BE2C (cell line): ENCODE data around the gene TGFBRAP1.

ENCODE experiments used
- DNase-seq: peaks from one replicate; pipeline ENCODE4 v3.0.0-alpha.2; 2020
- H3K27me3 ChIP-seq: fragments of 250-450 bp; sonication (Bioruptor Pico); 2 replicates; pipeline ENCODE4 v1.5.1; 2020; ENCODE audit warnings: mild to moderate bottlenecking
- H3K36me3 ChIP-seq: fragments of 250-450 bp; sonication (Bioruptor Pico); 2 replicates; pipeline ENCODE4 v1.5.1; 2020; ENCODE audit warnings: mild to moderate bottlenecking
- H3K4me1 ChIP-seq: fragments of 250-450 bp; sonication (Bioruptor Pico); 2 replicates; pipeline ENCODE4 v1.5.1; 2020
- H3K4me3 ChIP-seq: 2 replicates; pipeline ENCODE4 v1.5.1; 2011; ENCODE audit warnings: low read depth, low read length
- H3K9me3 ChIP-seq: fragments of 250-450 bp; sonication (Bioruptor Pico); 2 replicates; pipeline ENCODE4 v1.5.1; 2020
- CTCF ChIP-seq: IDR thresholded peaks from 2 replicates; pipeline ENCODE4 v1.5.1; 2012; ENCODE audit warnings: mild to moderate bottlenecking, low read depth, low read length

TGFBRAP1 gene

DNA sequence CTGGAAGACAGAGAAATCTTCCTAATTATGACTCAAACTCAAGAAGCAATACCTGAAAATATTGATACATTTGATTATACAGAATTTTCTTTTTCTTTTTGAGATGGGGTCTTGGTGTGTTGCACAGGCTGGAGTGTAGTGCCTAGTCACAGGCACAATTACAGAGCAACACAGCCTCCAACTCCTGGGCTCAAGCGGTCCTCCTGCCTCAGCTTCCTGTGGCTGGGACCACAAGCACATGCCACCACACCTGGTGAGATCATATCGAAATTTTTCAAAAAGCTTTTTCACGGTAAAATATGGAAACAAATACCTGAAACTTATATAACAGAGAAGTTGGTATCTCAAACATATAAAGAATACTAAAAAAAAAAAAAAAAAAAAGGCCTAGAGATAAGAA lies 27.9 kb downstream of the TGFBRAP1 start:
- no peak for DNase-seq
- no peaks in the 10 kb centered on the region for H3K36me3 ChIP-seq
- no peak for TF ChIP-seq CTCF
- no peaks in the 10 kb centered on the region for H3K27me3 ChIP-seq
- H3K4me3 ChIP-seq, result no peak overlapping the region
- H3K4me1 ChIP-seq, result no peaks in the 10 kb centered on the region
- H3K9me3 ChIP-seq, result no peaks in the 10 kb centered on the region

- Histone ChIP-seq H3K27me3 (no peaks in the 10 kb centered on the region), H3K4me3 (no peak overlapping the region), H3K4me1 (no peaks in the 10 kb centered on the region), H3K36me3 (no peaks in the 10 kb centered on the region), H3K9me3 (no peaks in the 10 kb centered on the region)
- no peak for TF ChIP-seq CTCF
- DNase-seq, result no peak
These were observed 30.2 kb downstream of the TGFBRAP1 start for GRCh38 chr2:105299290-105299689.

DNA sequence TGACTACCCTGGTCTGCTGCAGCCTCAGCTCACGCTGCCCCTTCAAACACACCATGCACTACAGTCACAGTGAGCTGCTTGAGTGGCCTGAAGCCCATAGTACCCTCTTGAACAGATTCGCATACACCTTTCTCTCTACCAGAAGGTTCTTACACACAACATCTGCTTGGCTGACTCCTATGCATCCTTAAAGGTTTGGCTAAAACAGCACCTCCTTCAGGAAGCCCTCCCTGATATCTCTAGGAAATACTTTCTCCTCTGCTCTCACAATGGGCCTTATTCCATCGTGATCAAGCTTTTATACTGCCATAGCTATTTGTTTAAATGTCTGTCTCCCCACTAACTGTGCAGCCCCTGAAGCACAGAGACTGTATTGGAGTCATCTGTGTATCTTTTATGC lies 31.5 kb downstream of the TGFBRAP1 start:
- no peaks in the 10 kb centered on the region for H3K36me3 ChIP-seq
- no peaks in the 10 kb centered on the region for H3K27me3 ChIP-seq
- no peak for DNase-seq
- no peak for TF ChIP-seq CTCF
- H3K4me1 ChIP-seq, result no peaks in the 10 kb centered on the region
- no peaks in the 10 kb centered on the region for H3K9me3 ChIP-seq
- H3K4me3 ChIP-seq, result no peak overlapping the region

GRCh38 chr2:105297216-105297615 lies 32.3 kb downstream of the TGFBRAP1 start:
- TF ChIP-seq CTCF, result no peak
- H3K36me3 ChIP-seq, result no peaks in the 10 kb centered on the region

DNA sequence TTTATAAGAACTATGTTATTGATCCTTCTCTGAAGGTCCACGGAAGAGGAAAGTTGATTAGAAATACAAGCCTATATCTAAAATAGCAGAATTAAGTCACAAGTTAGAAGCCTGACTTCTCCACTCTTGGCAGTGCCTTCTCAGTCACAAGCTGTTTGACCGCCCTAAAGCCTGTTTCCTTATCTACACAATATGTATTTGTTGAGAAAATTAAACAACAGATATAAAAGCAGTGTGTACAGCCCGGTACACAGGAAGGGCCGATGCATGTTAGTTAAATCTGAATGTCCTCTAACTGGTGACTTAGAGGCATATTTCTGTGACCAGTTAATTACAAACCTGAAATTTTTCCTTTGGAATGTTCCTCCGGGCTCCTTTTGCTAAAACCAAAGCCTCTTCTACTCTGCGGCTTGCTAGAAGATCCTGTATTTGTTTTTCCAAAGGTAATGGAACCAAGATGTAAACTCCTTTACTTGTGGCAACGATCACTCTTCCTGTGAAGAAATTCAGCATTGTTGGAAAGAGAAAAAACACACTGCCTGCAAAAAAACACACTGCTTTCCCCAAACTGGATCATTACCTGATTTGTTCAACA lies 33.4 kb downstream of the TGFBRAP1 start:
- no peaks in the 10 kb centered on the region for H3K9me3 ChIP-seq
- H3K27me3 ChIP-seq, result no peaks in the 10 kb centered on the region
- H3K4me1 ChIP-seq, result no peaks in the 10 kb centered on the region
- no peak for TF ChIP-seq CTCF
- H3K36me3 ChIP-seq, result peaks cover 2% of the 10 kb centered on the region; the same call in 1 of the 2 replicates
- H3K4me3 ChIP-seq, result no peak overlapping the region
- no peak for DNase-seq

More at GRCh38 chr2:105297216-105297615, 32.3 kb downstream of the TGFBRAP1 start:
- no peaks in the 10 kb centered on the region for H3K9me3 ChIP-seq
- no peak overlapping the region for H3K4me3 ChIP-seq
- no peaks in the 10 kb centered on the region for H3K4me1 ChIP-seq
- no peak for DNase-seq
- no peaks in the 10 kb centered on the region for H3K27me3 ChIP-seq

- peak; percentile 76 for DNase-seq
- peak; percentile 61 for TF ChIP-seq CTCF
- H3K36me3 ChIP-seq, result peaks cover 4% of the 10 kb centered on the region; the same call in 1 of the 2 replicates
- no peak overlapping the region for H3K4me3 ChIP-seq
- H3K4me1 ChIP-seq, result no peaks in the 10 kb centered on the region
- no peaks in the 10 kb centered on the region for H3K9me3 ChIP-seq
- H3K27me3 ChIP-seq, result no peaks in the 10 kb centered on the region
These were observed 34.6 kb downstream of the TGFBRAP1 start for GRCh38 chr2:105294844-105295481.
